Skeletal muscle tissue (tissue), 4 donors: Measurements from ENCODE around the gene GOLGA3. TPM values are rescaled to one million over a fixed set of nuclear protein-coding genes. Genes with fewer than 3 reads are reported as not detected.

Experiments used
- H3K27ac ChIP-seq: one replicate; pipeline ENCODE4 v1.7.0; 2013; ENCODE audit warnings: mild to moderate bottlenecking, low read depth, low read length, inconsistent platforms
- H3K27me3 ChIP-seq, 3 donors: one replicate each; pipeline ENCODE4 v1.7.0; 2013; ENCODE audit warnings: low read length in 3 of 3; ENCODE audit not compliant: control insufficient read depth in 3 of 3, insufficient read depth in 3 of 3
- H3K36me3 ChIP-seq, 3 donors: one replicate each; pipeline ENCODE4 v1.7.0; 2013; ENCODE audit warnings: low read length in 3 of 3; ENCODE audit not compliant: control insufficient read depth in 3 of 3, insufficient read depth in 3 of 3
- H3K4me1 ChIP-seq, 3 donors: one replicate each; pipeline ENCODE4 v1.7.0; 2013; ENCODE audit warnings: low read length in 3 of 3, mild to moderate bottlenecking in 3 of 3; ENCODE audit not compliant: control insufficient read depth in 3 of 3, insufficient read depth in 3 of 3
- H3K4me3 ChIP-seq, 3 donors: one replicate each; pipeline ENCODE4 v1.7.0; 2013; ENCODE audit warnings: low read length in 3 of 3
- H3K9ac ChIP-seq, 3 donors: one replicate each; pipeline ENCODE4 v1.7.0; 2013; ENCODE audit warnings: low read length in 3 of 3, mild to moderate bottlenecking in 3 of 3, moderate library complexity in 2 of 3, low read depth in 1 of 3
- H3K9me3 ChIP-seq, 3 donors: one replicate each; pipeline ENCODE4 v1.7.0; 2013; ENCODE audit warnings: low read length in 3 of 3; ENCODE audit not compliant: control insufficient read depth in 3 of 3
- total RNA-seq: library from RNA; depleted of rRNA; stranded (reverse); fragments of >200 nt; gene quantifications from one replicate; pipeline ENCODE4 v1.2.3, GENCODE V29; 2014
- donor health status: Osteomylitis.

GOLGA3 gene
- total RNA-seq, 1 donor from 2014 or later = 41.8 TPM

DNA sequence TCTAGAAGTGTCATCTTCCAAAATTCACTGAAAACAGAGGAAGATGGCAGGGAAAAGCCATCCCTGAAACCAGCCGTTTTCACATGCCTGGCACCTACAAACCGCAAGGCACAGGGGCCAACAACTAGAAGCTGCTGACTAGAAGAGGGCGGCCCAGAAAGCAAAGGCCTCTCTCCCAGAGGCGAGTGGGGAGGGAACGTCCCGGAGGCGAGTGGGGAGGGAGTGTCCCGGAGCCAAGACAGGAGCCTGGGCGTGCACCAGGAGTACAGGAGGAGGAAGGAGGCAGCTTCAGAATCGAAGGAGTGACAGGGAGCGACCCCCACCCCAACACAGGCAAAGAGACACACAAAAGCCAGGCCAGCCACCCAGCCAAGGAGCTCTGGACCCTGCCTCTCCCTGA is 88.0 kb downstream of the GOLGA3 start:
- Histone ChIP-seq H3K27ac (no peak overlapping the region), H3K9ac (no peak overlapping the region), H3K9me3 (no peaks in the 10 kb centered on the region), H3K4me1 (no peaks in the 10 kb centered on the region), H3K36me3 (peaks cover 77 to 85% (median 82%) of the 10 kb centered on the region in 3 donors), H3K4me3 (no peak overlapping the region), H3K27me3 (no peaks in the 10 kb centered on the region)

DNA sequence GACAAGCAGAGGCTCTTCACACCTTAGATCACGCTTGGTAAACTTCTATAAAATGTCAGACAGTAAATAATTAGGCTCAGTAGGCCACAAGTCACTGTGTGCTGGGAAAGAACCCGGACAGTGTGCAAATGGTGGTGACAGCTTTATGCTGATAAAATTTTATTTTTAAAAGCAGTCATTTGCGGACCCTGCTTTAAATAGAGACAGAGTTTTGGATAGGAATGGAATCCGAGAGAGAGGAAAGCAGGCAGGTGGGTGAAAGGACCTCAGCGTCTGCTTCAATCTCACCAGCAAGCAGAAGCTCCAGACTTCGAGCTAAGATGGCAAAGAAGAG is 88.4 kb downstream of the GOLGA3 start:
- H3K36me3 ChIP-seq = peaks cover 77 to 85% (median 82%) of the 10 kb centered on the region in 3 donors
- H3K9me3 ChIP-seq = no peaks in the 10 kb centered on the region
- H3K27me3 ChIP-seq = no peaks in the 10 kb centered on the region
- no peak overlapping the region for H3K27ac ChIP-seq
- no peak overlapping the region for H3K9ac ChIP-seq
- no peak overlapping the region for H3K4me3 ChIP-seq
- no peaks in the 10 kb centered on the region for H3K4me1 ChIP-seq

DNA sequence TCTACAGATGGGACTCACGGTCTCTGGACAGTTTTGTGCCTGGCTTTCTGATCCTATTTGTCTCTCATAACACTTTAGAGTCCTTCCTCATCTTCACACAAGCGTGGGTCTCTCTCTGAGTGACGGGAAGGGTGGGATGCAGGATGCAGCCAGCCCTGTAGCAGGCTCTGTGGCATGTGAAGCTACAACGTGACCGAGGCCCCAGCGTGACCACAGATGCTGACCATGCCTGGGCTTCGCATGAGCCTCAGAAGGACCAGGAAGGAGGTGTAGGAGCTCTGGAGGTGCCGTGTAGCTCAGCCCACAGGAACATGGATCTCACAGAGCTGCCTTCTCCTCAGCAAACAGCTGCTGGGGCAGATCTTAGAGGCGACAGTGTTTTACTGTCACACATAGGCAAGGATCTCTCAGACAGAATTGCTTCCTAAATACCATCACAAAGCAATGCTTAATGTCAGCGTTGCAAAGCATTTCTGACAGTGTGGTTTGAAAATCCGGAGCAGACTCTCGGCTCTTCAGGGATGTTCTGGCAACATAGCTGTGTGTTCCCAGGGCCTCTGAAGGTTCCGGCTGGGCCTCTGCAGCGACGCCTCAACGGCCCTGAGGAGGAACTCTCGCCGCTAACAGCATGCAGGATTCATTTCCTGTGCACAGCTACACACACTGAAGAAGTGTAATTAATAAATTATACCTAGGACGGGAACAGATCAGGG is 88.9 kb downstream of the GOLGA3 start:
- no peaks in the 10 kb centered on the region for H3K27me3 ChIP-seq
- no peak overlapping the region for H3K9ac ChIP-seq
- H3K4me3 ChIP-seq = no peak overlapping the region
- no peaks in the 10 kb centered on the region for H3K9me3 ChIP-seq
- no peak overlapping the region for H3K27ac ChIP-seq
- peaks cover 78 to 85% (median 82%) of the 10 kb centered on the region in 3 donors for H3K36me3 ChIP-seq
- no peaks in the 10 kb centered on the region for H3K4me1 ChIP-seq

GRCh38 chr12:132736913-132737312 is 91.8 kb downstream of the GOLGA3 start:
- H3K9ac ChIP-seq = no peak overlapping the region
- H3K4me3 ChIP-seq = no peak overlapping the region
- no peaks in the 10 kb centered on the region for H3K4me1 ChIP-seq
- H3K27me3 ChIP-seq = no peaks in the 10 kb centered on the region
- H3K36me3 ChIP-seq = peaks cover 78 to 91% (median 88%) of the 10 kb centered on the region in 3 donors
- H3K27ac ChIP-seq = no peak overlapping the region
- H3K9me3 ChIP-seq = no peaks in the 10 kb centered on the region

- H3K9ac ChIP-seq = no peak overlapping the region
- H3K9me3 ChIP-seq = no peaks in the 10 kb centered on the region
- H3K27me3 ChIP-seq = no peaks in the 10 kb centered on the region
- no peak overlapping the region for H3K4me3 ChIP-seq
- peaks cover 78 to 91% (median 89%) of the 10 kb centered on the region in 3 donors for H3K36me3 ChIP-seq
- no peak overlapping the region for H3K27ac ChIP-seq
- no peaks in the 10 kb centered on the region for H3K4me1 ChIP-seq
These were observed 92.3 kb downstream of the GOLGA3 start for GRCh38 chr12:132736378-132736777.

- peaks cover 78 to 91% (median 89%) of the 10 kb centered on the region in 3 donors for H3K36me3 ChIP-seq
- no peaks in the 10 kb centered on the region for H3K9me3 ChIP-seq
- no peak overlapping the region for H3K4me3 ChIP-seq
- H3K27me3 ChIP-seq = no peaks in the 10 kb centered on the region
- no peak overlapping the region for H3K27ac ChIP-seq
- no peak overlapping the region for H3K9ac ChIP-seq
- H3K4me1 ChIP-seq = no peaks in the 10 kb centered on the region
These were observed 93.2 kb downstream of the GOLGA3 start for GRCh38 chr12:132735496-132735895.

DNA sequence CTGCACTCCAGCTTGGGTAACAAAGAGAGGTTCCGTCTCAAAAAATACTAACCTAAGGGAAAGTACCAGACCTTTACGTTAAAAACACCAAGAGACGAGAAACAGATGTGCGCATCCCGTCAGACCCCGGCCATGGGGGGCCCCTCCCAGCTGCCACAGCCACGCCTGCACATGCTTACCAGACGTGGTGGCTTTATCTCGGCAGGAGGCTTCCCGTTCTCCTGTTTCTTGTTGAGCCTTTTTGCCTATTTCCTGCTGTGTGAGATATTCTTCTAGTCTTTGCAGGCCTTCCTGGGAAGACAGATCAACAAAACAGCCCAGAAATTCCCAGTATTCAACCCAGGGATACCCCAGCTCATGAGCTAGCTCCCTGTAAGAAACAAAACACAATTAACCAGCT is 94.5 kb downstream of the GOLGA3 start:
- H3K27me3 ChIP-seq = no peaks in the 10 kb centered on the region
- H3K27ac ChIP-seq = no peak overlapping the region
- H3K4me1 ChIP-seq = no peaks in the 10 kb centered on the region
- H3K4me3 ChIP-seq = no peak overlapping the region
- H3K9ac ChIP-seq = no peak overlapping the region
- no peaks in the 10 kb centered on the region for H3K9me3 ChIP-seq
- H3K36me3 ChIP-seq = peaks cover 68 to 86% (median 85%) of the 10 kb centered on the region in 3 donors

- Histone ChIP-seq H3K9ac (no peak overlapping the region), H3K4me3 (no peak overlapping the region), H3K36me3 (peaks cover 71 to 88% (median 84%) of the 10 kb centered on the region in 3 donors), H3K9me3 (no peaks in the 10 kb centered on the region), H3K4me1 (no peaks in the 10 kb centered on the region), H3K27ac (no peak overlapping the region), H3K27me3 (no peaks in the 10 kb centered on the region)
These were observed 97.1 kb downstream of the GOLGA3 start for GRCh38 chr12:132731574-132731973.

DNA sequence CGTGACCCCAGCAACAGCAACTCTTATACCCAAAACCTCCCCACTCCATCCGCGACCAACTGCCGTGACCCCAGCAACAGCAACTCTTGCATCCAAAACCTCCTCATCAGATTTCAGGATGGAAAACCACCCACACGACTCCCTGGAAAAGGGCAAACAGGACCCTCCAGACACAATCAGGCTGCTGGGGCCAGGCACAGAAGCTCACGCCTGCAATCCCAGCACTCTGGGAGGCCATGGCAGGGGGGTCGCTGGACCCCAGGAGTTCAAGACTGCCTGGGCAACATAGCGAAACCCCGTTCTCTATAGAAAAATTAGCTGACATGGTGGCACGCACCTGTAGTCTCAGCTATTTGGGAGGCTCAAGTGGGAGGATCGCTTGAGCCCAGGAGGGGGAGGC is 98.3 kb downstream of the GOLGA3 start:
- Histone ChIP-seq H3K9me3 (no peaks in the 10 kb centered on the region), H3K36me3 (peaks cover 70 to 89% (median 86%) of the 10 kb centered on the region in 3 donors), H3K4me1 (no peaks in the 10 kb centered on the region), H3K27ac (no peak overlapping the region), H3K4me3 (no peak overlapping the region), H3K9ac (no peak overlapping the region), H3K27me3 (no peaks in the 10 kb centered on the region)

- Histone ChIP-seq H3K4me3 (no peak overlapping the region), H3K4me1 (no peaks in the 10 kb centered on the region), H3K36me3 (peaks cover 69 to 88% (median 85%) of the 10 kb centered on the region in 3 donors), H3K27me3 (no peaks in the 10 kb centered on the region), H3K9me3 (no peaks in the 10 kb centered on the region), H3K9ac (no peak overlapping the region), H3K27ac (no peak overlapping the region)
These were observed 98.9 kb downstream of the GOLGA3 start for GRCh38 chr12:132729541-132730320.
